PC-9 (cell line): ENCODE results near the gene PLEKHG1.

Experiments
- CTCF ChIP-seq: fragments of 200-600 bp; sonication (generic); conservative IDR thresholded peaks from 2 replicates; pipeline ENCODE4 v1.6.1; 2017; ENCODE audit warnings: mixed run types, antibody characterized with exemption, mild to moderate bottlenecking, moderate library complexity
- EZH2 ChIP-seq: fragments of 200-600 bp; sonication (generic); IDR thresholded peaks from 2 replicates; pipeline ENCODE4 v1.8.0; 2017; ENCODE audit warnings: antibody characterized with exemption, low read depth

GRCh38 chr6:150557043-150557599 is 42.6 kb upstream of the PLEKHG1 start:
- no peak for TF ChIP-seq CTCF
- TF ChIP-seq EZH2, result no peak
